Transverse colon (tissue), 4 donors: Measurements from ENCODE around the gene HOXB9. TPM values are rescaled to one million over a fixed set of nuclear protein-coding genes. Genes with fewer than 3 reads are reported as not detected.

Experiments
- DNase-seq: peaks from one replicate; pipeline ENCODE4 v3.0.0-alpha.2; 2019
- H3K27ac ChIP-seq, 4 donors: fragments of 200-600 bp; sonication (generic); 2 replicates each; pipeline ENCODE4 v1.5.1; 2016 to 2018; ENCODE audit warnings: inconsistent platforms in 4 of 4
- H3K27me3 ChIP-seq: fragments of 200-600 bp; sonication (generic); 2 replicates; pipeline ENCODE4 v1.5.1; 2017; ENCODE audit warnings: inconsistent platforms
- H3K36me3 ChIP-seq, 4 donors: fragments of 200-600 bp; sonication (generic); 2 replicates each; pipeline ENCODE4 v1.5.1; 2017 to 2019; ENCODE audit warnings: inconsistent platforms in 4 of 4
- H3K4me1 ChIP-seq, 4 donors: fragments of 200-600 bp; sonication (generic); 2 replicates each; pipeline ENCODE4 v1.5.1; 2017 to 2020; ENCODE audit warnings: inconsistent platforms in 4 of 4
- H3K4me3 ChIP-seq, 4 donors: fragments of 200-600 bp; sonication (generic); 1 replicate in 1 of 4; 2 replicates in 3 of 4; pipeline versions ENCODE4 v1.5.1 to v1.6.1; 2017 to 2019; ENCODE audit warnings: inconsistent platforms in 4 of 4
- H3K9me3 ChIP-seq, 2 donors: fragments of 200-600 bp; sonication (generic); 2 replicates each; pipeline ENCODE4 v1.5.1; 2017 to 2019; ENCODE audit warnings: inconsistent platforms in 2 of 2
- CTCF ChIP-seq, 5 experiments: fragments of 200-600 bp in 3 of 5; fragments of 450-650 bp in 2 of 5; sonication (generic) in 3 of 5; IDR thresholded peaks; 1 replicate in 2 of 5; 2 replicates in 3 of 5; pipeline ENCODE4 v1.5.1; 2016 to 2017; ENCODE audit warnings: antibody characterized with exemption in 5 of 5, inconsistent platforms in 3 of 5, mild to moderate bottlenecking in 2 of 5, moderate library complexity in 1 of 5
- EP300 ChIP-seq: sonication (generic); formaldehyde crosslinking; IDR thresholded peaks from one replicate; pipeline ENCODE4 v1.6.1; 2017; ENCODE audit warnings: antibody characterized with exemption, low read depth
- POLR2A ChIP-seq: fragments of 450-650 bp; IDR thresholded peaks from one replicate; pipeline ENCODE4 v1.6.1; 2016; ENCODE audit warnings: antibody characterized with exemption, mild to moderate bottlenecking, moderate library complexity
- POLR2AphosphoS5 ChIP-seq, 3 donors: sonication (generic); formaldehyde crosslinking; IDR thresholded peaks; one replicate each; pipeline ENCODE4 v1.6.1; 2016; ENCODE audit warnings: antibody characterized with exemption in 3 of 3
- WGBS, 2 donors: methylation state at CpG; one replicate each; pipeline ENCODE4 v1.1.5; 2018; ENCODE audit warnings: low coverage in 1 of 2; 5-methylcytosine and 5-hydroxymethylcytosine counted together
- in situ Hi-C, 4 donors: fragments of 200-750 bp; cut with MboI; loops; one replicate each; pipeline versions ENCODE4 v1.15.0 to v1.15.1; 2017; ENCODE audit warnings: low sequenced_read_pairs in 3 of 4, low pct_ligation_motif_present in 1 of 4, low pct_unique_long_range_greater_than_20kb in 1 of 4
- intact Hi-C: fragments of 100-400 bp; cut with DNase I; formaldehyde crosslinking; loops from one replicate; pipeline ENCODE4 v1.15.1; 2023; ENCODE audit warnings: low total_unique reads
- total RNA-seq, 4 donors: library from RNA; depleted of rRNA; stranded (reverse); fragments of >200 nt; gene quantifications; one replicate each; pipeline ENCODE4 v1.1.0, GENCODE V29; 2016

Gene HOXB9
- total RNA-seq, 4 donors from 2014 or later, result 19.8 to 54.3 (median 29.4) TPM

- Histone ChIP-seq H3K9me3 (no peaks in the 10 kb centered on the region), H3K27me3 (peaks cover 58% of the 10 kb centered on the region), H3K4me3 (peak overlapping the region; percentile 62 to 75 (median 68)), H3K27ac (peak overlapping the region; percentile 90 to 94 (median 92)), H3K4me1 (peaks cover 0 to 65% (median 46%) of the 10 kb centered on the region in 4 donors), H3K36me3 (no peaks in the 10 kb centered on the region)
- peak; percentile 59 for DNase-seq
- no peak for TF ChIP-seq EP300
- no peak for TF ChIP-seq CTCF (IDR thresholded peaks at IDR 0.05)
- peak in 2 of 3 donors; percentile 10 to 21 for TF ChIP-seq POLR2AphosphoS5 (IDR thresholded peaks at IDR 0.05)
- TF ChIP-seq POLR2A, result peak; percentile 21
- intact Hi-C loops (no loop called here), in situ Hi-C loops (no loop called here)
- 4 to 17% methylated on average over 9 to 34 of the region's 36 CpGs for WGBS, 2 donors
These were observed 14.3 kb downstream of the HOXB9 start for GRCh38 chr17:48611681-48612455.

GRCh38 chr17:48611213-48611612 lies 14.9 kb downstream of the HOXB9 start:
- in situ Hi-C loops, result no loop called here
- Histone ChIP-seq H3K4me1 (peaks cover 0 to 62% (median 46%) of the 10 kb centered on the region in 4 donors), H3K27ac (peak overlapping the region; percentile 90 to 94 (median 92)), H3K4me3 (peak overlapping the region; percentile 62 to 75 (median 68)), H3K27me3 (peaks cover 52% of the 10 kb centered on the region), H3K36me3 (no peaks in the 10 kb centered on the region), H3K9me3 (no peaks in the 10 kb centered on the region)
- TF ChIP-seq POLR2AphosphoS5 (IDR thresholded peaks at IDR 0.05), result peak in 1 of 3 donors; percentile 2
- no peak for TF ChIP-seq POLR2A
- intact Hi-C loops, result no loop called here
- no peak for DNase-seq
- WGBS, 2 donors, result 1% methylated on average over 22 of the region's 22 CpGs; no CpG with 5 or more reads in 1 of the 2 donors

GRCh38 chr17:48610282-48611211 lies 15.6 kb downstream of the HOXB9 start, which contains the start of gene HOXB7:
HOXB7 (minus strand) TSS chr17:48611017; CDS start chr17:48610918, 99 bp downstream.
- Histone ChIP-seq H3K27me3 (peaks cover 45% of the 10 kb centered on the region), H3K4me1 (peaks cover 0 to 57% (median 43%) of the 10 kb centered on the region in 4 donors), H3K36me3 (no peaks in the 10 kb centered on the region), H3K27ac (peak within 1 kb of the TSS; percentile 90 to 94 (median 92)), H3K4me3 (peak within 1 kb of the TSS; percentile 62 to 75 (median 68)), H3K9me3 (no peaks in the 10 kb centered on the region)
- intact Hi-C loops, result no loop called here
- no peak for TF ChIP-seq CTCF (IDR thresholded peaks at IDR 0.05)
- peak; percentile 10 to 82 (median 78) for TF ChIP-seq POLR2AphosphoS5 (IDR thresholded peaks at IDR 0.05)
- TF ChIP-seq POLR2A, result peak; percentile 89
- peak; percentile 88 for DNase-seq
- WGBS, 2 donors, result 1% methylated on average over 17 to 56 of the region's 79 CpGs
- in situ Hi-C loops, result no loop called here

- peak overlapping the region; percentile 62 to 75 (median 68) for H3K4me3 ChIP-seq
- no peaks in the 10 kb centered on the region for H3K9me3 ChIP-seq
- H3K27me3 ChIP-seq, result peaks cover 43% of the 10 kb centered on the region
- WGBS, 2 donors, result 13 to 79% methylated on average over 2 to 14 of the region's 15 CpGs
- no peaks in the 10 kb centered on the region for H3K36me3 ChIP-seq
- DNase-seq, result no peak
- TF ChIP-seq POLR2A, result no peak
- TF ChIP-seq POLR2AphosphoS5 (IDR thresholded peaks at IDR 0.05), result no peak
- no peak for TF ChIP-seq CTCF (IDR thresholded peaks at IDR 0.05)
- no peak for TF ChIP-seq EP300
- H3K4me1 ChIP-seq, result peaks cover 0 to 58% (median 48%) of the 10 kb centered on the region in 4 donors
- intact Hi-C loops, result no loop called here
- peak overlapping the region; percentile 90 to 94 (median 92) for H3K27ac ChIP-seq
- in situ Hi-C loops, result no loop called here
These were observed 16.3 kb downstream of the HOXB9 start for GRCh38 chr17:48609759-48610281.
